ENCODE data around the gene NUP160.
"Not testable (repeated sequence)": the region's sequence is repeated elsewhere in the genome, so short reads cannot be mapped to it uniquely, and the experiment has no call there.

The NUP160 gene

DNA sequence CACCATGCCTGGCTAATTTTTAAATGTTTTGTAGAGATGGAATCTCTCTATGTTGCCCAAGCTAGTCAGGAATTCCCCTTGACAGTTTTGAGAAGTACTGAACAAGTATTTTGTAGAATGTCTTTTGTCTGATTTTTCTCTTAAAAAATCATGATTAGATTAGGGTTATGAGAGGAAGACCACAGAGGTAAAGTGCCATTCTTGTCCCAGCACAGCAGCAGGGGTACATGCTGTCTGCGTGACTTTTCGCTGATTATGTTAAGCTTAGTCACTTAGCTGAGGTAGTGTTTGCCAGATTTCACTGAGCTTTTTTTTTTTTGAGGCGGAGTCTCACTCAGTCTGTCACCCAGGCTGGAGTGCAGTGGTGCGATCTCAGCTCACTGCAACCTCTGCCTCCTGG is 13.6 kb upstream of the NUP160 start:
- no peak for DNase-seq (ENCODE audit: low spot score)

DNA sequence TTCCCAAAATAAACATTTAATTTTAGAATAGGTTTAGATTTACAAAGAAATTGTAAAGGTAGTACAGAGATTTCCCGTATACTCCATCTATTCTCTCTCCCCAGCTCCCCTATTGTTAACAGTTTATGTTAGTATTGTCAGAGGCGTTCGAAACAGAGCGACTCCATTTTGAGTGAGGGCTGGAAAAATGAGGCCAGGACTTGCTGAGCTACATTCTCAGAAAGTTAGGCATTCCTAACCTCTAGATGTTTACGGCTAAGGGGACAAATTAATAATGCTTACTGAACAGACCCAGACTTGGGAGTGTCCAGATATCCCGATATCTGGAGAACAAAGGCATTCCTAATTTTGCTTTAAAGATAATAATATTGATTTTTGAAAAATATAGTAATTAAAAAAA is 12.4 kb upstream of the NUP160 start:
- DNase-seq (ENCODE audit: low spot score) = no peak

DNA sequence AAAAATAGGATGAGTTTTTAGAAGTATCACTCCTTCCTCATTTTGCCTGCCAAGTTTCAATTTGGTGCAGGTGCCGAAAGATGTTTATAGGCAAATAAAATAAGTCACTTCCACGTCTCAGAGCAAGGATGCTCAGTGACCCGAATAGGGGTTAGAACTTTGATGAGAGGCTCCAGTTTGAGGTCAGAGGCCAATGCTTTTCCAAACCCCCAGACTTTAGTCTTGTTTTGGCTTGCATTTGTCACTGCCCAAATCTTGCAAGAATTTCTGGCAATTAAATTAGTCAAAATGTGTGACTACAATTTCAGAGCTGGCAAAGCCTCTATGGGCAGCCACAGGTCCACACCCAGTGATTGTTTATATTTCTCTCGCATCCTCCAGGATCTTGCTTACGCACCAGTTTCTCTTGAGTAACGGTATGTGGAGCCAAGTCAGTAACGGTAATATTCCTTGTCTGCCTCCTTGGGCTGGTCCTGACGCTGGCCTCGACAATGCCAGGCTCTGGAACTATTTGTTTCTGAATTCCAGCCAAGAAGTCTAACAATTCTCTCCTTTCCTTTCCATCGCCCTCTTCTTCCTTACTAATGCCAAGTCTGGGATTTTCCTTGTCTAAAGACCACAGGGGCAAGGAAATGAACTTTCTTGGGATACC is 9.9 kb upstream of the NUP160 start:
- DNase-seq (ENCODE audit: low spot score) = no peak

DNA sequence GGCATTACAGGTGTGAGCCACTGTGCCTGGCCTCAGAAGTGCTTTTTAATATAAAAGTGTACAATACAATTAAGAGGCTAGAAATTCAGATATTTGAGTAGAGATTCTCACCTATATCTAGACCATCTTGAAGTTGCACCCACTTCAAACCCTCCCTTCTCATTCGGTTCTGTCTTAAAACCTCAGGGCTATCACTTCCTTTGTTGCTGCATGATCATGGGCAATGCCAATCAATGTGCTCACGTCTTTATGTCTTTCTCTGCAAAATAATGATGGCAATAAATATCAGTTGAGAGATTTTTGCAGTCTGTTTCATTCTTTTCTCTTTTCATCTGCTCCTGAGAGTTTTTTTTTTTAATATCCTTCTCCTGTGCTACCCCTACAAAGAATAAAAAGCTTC is 9.3 kb upstream of the NUP160 start:
- no peak for DNase-seq (ENCODE audit: low spot score)

DNA sequence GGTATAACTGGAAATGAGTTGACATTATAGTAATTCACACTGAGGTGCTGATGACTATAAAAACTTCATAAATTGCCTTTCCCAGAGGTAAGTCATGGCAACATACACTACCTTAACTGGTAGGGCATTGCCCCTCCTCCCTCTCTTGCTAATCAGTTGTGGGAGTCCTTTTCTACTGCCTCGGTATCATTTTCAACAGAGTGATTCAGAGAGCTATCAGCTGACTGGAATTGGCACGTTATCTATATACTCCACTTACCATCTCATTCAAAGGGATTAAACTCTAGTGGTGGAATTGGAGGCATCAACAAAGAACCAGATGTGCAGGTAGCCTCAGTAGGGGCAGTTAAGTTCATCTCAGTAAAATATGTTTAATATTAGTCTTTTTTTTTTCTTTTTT is 8.0 kb upstream of the NUP160 start:
- DNase-seq (ENCODE audit: low spot score) = no peak

DNA sequence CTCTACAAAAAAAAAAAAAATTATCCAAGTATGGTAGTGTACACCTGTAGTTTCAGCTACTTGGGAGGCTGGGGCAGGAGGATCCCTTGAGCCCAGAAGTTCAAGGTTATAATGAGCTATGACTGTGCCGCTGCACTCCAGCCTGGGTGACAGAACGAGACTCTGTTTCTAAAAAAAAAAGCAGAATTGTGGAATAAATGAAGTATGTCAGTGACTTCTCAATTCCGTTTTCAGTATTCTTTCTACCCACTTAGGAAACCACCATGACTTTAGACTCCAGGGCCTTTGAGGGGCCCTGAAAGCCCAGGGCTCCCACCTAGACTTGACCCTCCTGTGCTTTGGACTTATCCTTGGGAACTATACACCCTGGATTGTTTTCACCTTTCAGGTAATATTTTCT is 6.5 kb upstream of the NUP160 start:
- no peak for DNase-seq (ENCODE audit: low spot score)

DNA sequence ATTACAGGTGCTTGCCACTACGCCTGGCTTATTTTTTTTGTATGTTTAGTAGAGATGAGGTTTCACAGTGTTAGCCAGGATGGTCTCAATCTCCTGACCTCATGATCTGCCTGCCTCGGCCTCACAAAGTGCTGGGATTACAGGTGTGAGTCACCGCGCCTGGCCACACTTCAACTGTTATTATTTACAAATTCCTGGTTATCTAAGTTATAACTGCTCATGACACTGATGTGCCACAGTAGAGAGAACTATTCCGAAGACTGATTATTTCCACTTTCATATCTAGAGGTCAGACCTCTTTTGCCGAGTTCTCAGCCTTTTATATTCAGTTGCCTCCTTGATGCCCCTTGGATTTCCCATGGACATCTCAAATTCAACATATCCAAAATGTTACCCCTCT is 3.9 kb upstream of the NUP160 start:
- no peak for DNase-seq (ENCODE audit: low spot score)

DNA sequence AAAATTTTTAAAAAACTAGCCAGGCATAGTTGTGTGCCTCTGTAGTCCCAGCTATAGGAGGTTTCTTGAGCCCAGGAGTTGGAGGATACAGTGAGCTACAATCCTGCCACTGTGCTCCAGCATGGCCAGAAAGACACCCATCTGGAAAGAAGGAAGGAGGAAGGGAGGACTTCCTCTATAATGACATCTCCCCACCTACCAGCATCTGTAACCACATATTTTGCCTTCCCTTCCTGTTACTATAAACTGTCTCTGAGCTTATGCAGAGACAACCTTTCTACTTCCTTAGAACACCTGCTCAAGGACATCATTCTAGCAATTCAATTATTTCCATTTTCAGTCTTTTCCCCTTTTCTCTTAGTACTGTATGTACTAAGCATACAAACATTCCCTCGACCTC is 2.2 kb upstream of the NUP160 start:
- no peak for DNase-seq (ENCODE audit: low spot score)

DNA sequence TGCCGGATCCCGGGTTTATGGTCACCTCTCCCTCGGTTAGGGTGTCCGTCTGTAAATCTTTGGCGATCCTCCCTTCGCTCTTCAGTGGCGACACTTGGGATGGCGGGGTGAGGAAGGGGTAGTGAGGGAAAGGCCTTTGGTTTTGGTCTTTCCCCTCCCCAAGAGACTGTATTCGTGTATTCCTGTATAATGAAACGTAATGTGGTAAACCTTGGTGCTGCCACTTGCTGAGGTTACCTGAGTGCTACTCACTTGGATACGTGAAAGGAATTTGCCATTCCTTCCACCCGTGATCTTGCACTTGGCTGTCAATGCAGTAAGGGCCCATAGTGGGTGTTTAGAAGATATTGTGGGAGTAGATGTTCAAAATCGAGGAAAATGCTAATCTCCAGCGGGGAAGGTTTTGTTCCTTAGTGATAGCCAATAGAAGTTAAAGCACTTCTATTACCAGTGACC is 578 bp upstream of the NUP160 start:
- no peak for DNase-seq (ENCODE audit: low spot score)

DNA sequence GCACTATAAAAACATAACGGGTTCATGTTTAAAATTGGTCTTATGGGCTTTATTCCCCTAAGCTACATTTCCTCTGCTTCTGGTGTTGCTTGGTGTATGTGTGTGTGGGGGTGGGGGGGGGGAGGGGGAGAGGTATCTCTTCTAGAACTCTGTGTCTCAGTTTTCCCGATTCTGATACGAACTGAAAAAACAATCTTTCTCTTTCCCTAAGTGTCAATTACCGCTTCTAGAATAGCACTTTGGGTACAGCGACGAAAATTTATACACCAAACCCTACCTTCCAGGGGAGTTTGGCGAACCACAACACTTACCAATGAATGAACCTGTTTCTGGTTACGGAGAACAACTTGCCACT is 636 bp downstream of the NUP160 start:
- DNase-seq (ENCODE audit: low spot score) = no peak

DNA sequence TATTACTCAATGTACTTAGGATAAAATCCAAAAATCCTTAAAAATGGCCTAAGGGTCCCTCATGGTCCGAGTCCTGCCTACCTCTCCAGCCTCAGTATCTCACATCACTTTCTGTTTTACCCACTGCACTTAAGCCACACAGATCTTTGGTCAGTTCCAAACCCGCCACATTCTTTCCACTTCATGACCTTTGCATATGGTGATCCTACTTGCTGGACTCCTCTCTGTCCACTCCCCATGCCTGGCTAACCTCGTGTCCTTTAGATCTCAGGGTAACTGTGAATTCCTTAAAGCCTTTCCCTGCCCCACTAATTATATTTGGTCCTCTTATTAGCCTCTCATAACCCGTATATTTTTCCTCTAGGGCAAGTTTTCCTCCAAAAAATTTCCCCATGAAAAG is 1.2 kb downstream of the NUP160 start:
- no peak for DNase-seq (ENCODE audit: low spot score)

DNA sequence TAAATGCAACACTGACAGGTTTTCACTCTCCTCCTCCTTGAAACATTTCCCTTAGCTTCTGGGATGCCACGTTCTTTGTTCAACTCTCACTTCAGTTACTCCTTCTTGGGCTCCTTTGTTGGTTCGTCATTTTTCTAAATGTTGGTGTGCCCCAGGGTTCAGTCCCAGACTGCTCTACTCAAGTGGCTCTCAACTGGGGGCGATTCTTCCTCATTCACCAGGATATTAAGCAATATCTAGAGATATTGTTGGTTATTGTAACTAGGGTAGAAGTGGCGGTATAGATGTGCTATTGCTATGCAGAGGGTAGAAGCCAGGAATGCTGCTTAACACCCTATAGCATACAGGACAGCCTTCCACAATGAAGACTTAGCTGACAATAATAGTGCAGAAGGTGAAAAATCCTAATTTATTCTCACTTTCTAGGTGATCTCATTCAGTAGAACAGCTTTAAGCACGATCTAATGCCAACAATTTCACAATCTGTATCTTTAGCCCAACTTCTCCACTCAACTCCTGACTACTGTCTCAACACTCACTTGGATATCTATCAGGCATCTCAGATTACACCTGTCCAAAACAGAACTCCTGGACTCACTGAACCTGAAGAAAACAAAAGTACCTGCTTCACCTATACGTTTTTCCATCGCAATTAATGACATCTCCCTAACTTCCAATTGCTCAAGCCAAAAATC is 4.6 kb downstream of the NUP160 start:
- no peak for DNase-seq (ENCODE audit: low spot score)

DNA sequence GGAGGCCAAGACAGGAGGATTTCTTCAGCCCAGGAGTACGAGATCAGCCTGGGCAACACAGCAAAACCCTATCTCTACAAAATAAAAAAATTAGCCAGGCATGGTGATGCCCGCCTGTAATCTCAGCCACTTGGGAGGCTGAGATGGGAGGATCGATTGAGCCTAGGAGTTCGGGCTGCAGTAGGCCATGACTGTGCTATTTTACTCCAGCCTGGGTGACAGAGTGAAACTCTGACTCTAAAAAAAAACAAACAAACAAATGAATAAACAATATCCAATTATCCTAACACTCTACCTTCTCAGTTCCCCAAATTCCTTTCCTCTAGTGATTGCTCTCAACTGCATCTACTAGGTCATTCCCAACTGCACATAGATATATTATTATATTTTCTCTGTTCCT is 5.4 kb downstream of the NUP160 start:
- DNase-seq (ENCODE audit: low spot score) = no peak

DNA sequence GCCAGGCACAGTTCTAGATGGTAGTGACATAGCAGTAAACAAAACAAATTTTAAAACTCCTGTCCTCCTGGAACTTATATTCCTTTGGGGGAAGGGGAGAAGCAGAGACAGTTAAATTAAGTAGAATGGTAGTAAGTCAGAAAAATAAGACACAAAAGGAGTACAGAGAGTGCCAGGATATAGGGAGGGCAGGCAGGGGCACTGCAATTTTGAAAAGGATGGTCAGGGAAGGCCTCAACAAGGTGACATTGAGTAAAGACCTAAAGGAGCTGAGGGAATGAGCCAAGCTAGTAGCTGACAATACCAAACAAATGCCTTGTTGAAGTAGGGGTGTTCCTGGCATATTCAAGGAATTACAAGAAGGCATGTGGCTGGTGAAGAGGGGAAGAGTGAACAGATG is 10.2 kb downstream of the NUP160 start:
- no peak for DNase-seq (ENCODE audit: low spot score)

DNA sequence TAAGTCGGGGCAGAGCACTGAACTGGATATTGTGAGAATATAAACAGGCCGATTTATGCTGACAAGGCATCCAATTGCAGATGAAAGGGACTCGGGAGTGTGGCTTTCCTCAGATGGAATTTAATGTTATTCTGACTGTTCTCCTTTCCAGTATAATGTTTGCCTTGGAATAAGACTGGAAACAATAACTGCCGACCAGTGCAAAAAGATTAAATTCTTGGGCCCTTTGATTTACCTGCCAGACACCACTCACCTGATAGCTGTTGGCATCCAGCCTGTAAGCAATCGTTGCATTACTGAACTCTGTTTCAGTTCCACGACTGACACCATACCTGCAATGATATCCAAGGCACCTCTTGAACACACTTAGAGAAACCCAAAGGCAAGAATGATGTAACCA is 10.9 kb downstream of the NUP160 start:
- no peak for DNase-seq (ENCODE audit: low spot score)

DNA sequence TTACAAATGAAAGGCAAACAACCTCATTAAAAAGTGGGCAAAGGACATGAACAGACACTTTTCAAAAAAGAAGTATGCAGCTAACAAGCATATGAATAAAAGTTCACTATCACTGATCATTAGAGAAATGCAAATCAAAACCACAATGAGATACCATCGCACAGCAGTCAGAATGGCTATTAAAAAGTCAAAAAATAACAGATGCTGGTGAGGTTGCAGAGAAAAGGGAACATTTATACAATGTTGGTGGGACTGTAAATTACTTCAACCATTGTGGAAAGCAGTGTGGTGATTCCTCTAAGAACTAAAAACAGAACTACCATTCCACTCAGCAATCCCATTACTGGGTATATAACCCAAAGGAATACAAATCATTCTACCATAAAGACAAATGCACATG is 18.1 kb downstream of the NUP160 start:
- not testable (repeated sequence) for DNase-seq (ENCODE audit: low spot score)

DNA sequence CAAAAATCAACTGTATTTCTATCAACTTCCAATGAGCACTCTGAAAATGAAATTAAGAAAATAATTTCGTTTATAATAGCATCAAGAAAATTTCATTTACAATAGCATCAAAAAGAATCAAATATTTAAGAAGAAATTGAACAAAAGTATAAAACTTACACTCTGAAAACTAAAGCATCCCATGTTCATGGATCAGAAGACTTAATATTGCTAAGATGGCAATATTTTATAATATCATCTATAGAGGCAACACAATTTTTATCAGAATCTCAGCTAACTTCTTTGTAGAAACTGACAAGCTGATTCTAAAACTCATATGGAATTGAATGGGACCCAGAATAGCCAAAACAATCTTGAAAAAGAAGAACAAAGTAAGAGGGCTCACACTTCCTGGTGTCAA is 19.9 kb downstream of the NUP160 start:
- DNase-seq (ENCODE audit: low spot score) = no peak

DNA sequence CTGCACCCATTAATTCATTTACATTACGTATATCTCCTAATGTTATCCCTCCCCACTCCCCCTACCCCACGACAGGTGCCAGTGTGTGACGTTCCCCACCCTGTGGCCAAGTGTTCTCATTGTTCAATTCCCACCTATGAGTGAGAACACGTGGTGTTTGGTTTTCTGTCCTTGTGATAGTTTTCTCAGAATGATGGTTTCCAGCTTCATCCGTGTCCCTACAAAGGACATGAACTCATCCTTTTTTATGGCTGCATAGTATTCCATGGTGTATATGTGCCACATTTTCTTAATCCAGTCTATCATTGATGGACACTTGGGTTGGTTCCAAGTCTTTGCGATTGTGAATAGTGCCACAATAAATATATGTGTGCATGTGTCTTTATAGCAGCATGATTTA is 25.5 kb downstream of the NUP160 start:
- not testable (repeated sequence) for DNase-seq (ENCODE audit: low spot score)

DNA sequence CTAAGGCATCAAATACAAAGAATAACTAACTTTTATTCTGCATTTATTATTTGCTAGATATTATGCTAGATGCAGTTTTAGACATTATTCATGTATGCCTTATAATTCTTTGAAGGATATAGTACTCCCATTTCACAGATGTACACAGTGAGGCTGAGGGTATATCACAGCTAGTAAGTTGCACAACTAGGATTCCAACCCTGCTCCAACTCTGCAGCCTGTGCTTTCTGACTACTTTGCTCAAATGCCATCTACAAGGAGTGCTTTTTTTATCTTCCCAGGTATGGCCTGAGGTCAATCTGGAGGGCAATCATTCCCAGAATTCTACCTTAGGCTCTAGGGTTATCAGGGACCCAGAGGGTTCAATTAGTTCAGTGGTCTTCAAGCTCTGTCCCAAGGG is 28.4 kb downstream of the NUP160 start:
- DNase-seq (ENCODE audit: low spot score) = no peak

DNA sequence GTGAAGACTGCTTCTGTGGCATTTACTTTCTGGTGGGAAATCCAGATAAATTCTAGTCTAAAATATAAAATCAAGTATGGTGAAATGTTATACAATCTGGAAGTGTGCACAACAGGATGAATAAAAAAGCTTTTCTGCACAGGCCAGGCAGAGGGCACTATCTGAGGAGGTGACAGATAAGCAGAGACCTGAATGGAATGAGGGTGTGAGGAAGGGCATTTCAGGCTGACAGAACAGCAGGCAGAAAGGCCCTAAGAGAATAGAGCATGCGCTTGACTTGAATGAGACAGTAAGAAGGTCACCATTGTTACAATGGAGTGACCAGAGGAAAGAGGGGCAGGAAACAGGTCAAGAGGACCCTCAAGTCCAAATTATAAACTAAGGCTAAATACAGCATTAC is 47.4 kb downstream of the NUP160 start:
- peak; percentile 5 for DNase-seq (ENCODE audit: low spot score)

DNA sequence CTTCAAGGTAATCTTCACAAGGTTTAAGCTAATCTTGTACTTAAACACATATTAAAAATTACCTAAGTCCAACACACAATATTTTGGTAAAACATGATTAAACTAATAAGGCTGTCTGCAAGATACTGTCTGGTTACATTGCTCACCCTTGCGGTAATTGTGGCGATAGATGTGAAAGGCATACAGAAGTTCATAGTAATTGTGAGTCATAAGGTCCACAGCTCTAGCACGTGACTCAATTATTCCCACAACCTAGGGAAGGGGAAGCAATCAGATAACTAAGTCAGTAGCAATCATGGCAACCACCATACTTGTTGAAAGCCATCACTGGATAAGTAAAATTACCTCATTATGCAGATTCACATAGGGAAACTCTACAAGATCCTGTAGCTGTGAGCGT is 50.5 kb downstream of the NUP160 start:
- DNase-seq (ENCODE audit: low spot score) = peak; percentile 13

DNA sequence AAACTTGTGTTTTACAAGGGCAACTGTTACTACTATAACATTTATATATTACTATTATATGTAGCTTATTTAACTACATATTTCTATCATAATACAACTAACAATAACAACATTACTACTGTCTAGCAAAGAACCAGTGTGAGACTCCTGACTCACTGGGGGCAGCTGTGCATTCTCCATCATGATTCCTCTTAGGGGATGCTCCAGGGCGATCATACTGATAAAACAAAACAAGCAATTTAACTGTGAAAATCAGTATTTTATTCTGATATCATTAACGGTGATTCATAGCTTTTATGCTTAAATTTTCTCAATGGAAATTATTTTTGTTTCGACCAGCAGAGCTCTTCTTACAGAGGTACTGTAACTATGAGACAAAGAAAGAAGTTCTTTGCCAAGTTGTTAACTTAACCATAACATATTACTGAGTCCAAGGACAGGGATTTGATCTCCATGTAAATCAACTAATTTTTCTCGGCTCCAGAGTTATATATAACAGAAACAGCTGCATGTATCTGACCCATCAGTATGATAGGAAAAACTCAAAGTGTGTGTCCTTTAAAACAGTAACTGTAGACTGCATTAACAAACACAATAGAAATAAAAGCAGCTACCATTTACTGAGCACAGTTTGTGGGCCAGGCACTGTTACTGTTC is 56.2 kb downstream of the NUP160 start:
- DNase-seq (ENCODE audit: low spot score) = no peak

DNA sequence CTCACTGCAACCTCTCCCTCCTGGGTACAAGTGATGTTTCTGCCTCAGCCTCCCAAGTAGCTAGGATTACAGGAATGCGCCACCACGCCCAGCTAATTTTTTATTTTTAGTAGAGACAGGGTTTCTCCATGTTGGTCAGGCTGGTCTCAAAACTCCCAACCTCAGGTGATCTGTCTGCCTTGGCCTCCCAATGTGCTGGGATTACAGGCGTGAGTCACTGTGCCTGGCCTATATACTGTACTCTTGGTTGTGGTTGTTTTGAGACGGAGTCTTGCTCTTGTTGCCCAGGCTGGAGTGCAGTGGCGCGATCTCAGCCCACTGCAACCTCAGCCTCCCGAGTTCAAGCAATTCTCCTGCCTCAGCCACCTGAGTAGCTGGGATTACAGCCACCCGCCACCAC is 58.1 kb downstream of the NUP160 start:
- not testable (repeated sequence) for DNase-seq (ENCODE audit: low spot score)

DNA sequence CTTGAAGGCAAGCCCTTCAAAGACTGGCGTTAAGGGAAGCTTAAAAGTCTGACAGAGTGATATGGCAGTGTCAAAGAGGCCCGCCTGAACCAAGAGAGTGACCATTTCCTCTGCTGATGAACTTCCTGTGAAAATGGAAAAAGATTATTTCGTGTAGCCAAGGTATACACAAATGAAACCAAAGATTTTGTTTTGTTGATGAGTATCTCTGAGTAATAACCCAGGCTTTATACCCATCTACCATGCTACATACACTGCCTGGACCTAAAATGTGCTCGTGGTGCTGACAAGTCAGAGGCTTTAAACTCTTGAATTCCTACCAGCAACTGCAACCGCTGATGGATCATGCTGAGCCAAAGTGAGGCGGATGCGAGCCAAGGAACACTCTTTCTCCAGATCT is 60.0 kb downstream of the NUP160 start:
- no peak for DNase-seq (ENCODE audit: low spot score)
